NCI-H146 (cell line): ENCODE results near the gene PVRIG.
"Not testable (repeated sequence)": the region's sequence is repeated elsewhere in the genome, so short reads cannot be mapped to it uniquely, and the experiment has no call there.

Experiments used
- DNase-seq: peaks from one replicate; lab custom pipeline; 2025; lab: John Stamatoyannopoulos, UW

Gene PVRIG

GRCh38 chr7:100234660-100235317 is 15.0 kb downstream of the PVRIG start:
- not testable (repeated sequence) for DNase-seq

- DNase-seq, result not testable (repeated sequence)
Measured at GRCh38 chr7:100239975-100240374, 20.2 kb downstream of the PVRIG start.

GRCh38 chr7:100243385-100243784 is 23.6 kb downstream of the PVRIG start:
- not testable (repeated sequence) for DNase-seq

- not testable (repeated sequence) for DNase-seq
Measured at GRCh38 chr7:100244988-100245605, 25.3 kb downstream of the PVRIG start.

GRCh38 chr7:100246121-100246864 is 26.5 kb downstream of the PVRIG start:
- DNase-seq, result not testable (repeated sequence)

- not testable (repeated sequence) for DNase-seq
Measured at GRCh38 chr7:100246865-100247137, 27.1 kb downstream of the PVRIG start.

- peak; percentile 91 for DNase-seq
Measured at GRCh38 chr7:100247152-100247757, 27.5 kb downstream of the PVRIG start.

- no peak for DNase-seq
Measured at GRCh38 chr7:100248483-100248882, 28.7 kb downstream of the PVRIG start.

- DNase-seq, result no peak
Measured at GRCh38 chr7:100257017-100257416, 37.3 kb downstream of the PVRIG start.

GRCh38 chr7:100259984-100260383 is 40.2 kb downstream of the PVRIG start:
- not testable (repeated sequence) for DNase-seq

- DNase-seq, result not testable (repeated sequence)
Measured at GRCh38 chr7:100262896-100263295, 43.1 kb downstream of the PVRIG start.

GRCh38 chr7:100264223-100264622 is 44.5 kb downstream of the PVRIG start:
- DNase-seq, result not testable (repeated sequence)

- DNase-seq, result not testable (repeated sequence)
Measured at GRCh38 chr7:100264669-100265165, 45.0 kb downstream of the PVRIG start.

- not testable (repeated sequence) for DNase-seq
Measured at GRCh38 chr7:100265851-100266250, 46.1 kb downstream of the PVRIG start.

GRCh38 chr7:100266576-100267354 is 47.0 kb downstream of the PVRIG start:
- no peak for DNase-seq

GRCh38 chr7:100267648-100268047 is 47.9 kb downstream of the PVRIG start:
- no peak for DNase-seq

- DNase-seq, result not testable (repeated sequence)
Measured at GRCh38 chr7:100268882-100269281, 49.1 kb downstream of the PVRIG start.

GRCh38 chr7:100269306-100270045 is 49.7 kb downstream of the PVRIG start:
- DNase-seq, result not testable (repeated sequence)

GRCh38 chr7:100270046-100270918 is 50.5 kb downstream of the PVRIG start:
- peak; percentile 8 for DNase-seq
